Upper lobe of left lung (tissue), 6 donors: ENCODE data around the gene INPP5J. TPM values are rescaled to one million over a fixed set of nuclear protein-coding genes. Genes with fewer than 3 reads are reported as not detected.
"Not testable (repeated sequence)": the region's sequence is repeated elsewhere in the genome, so short reads cannot be mapped to it uniquely, and the experiment has no call there.

Experiments used
- ATAC-seq, 2 donors: fragments of 200-7000 bp; cut with Tn5 transposase; one replicate each; pipeline ENCODE4 v1.9.1; 2022; ENCODE audit warnings: mild to moderate bottlenecking in 2 of 2, moderate library complexity in 2 of 2; ENCODE audit not compliant: low FRiP score in 2 of 2
- DNase-seq, 2 donors: peaks; one replicate each; pipeline ENCODE4 v3.0.0-alpha.2; 2019 to 2020
- H3K27ac ChIP-seq, 4 donors: fragments of 200-600 bp; sonication (generic); one replicate each; pipeline ENCODE4 v1.5.1; 2016 to 2019
- H3K27me3 ChIP-seq, 4 donors: fragments of 200-600 bp; sonication (generic); one replicate each; pipeline ENCODE4 v1.5.1; 2017 to 2019
- H3K36me3 ChIP-seq, 4 donors: fragments of 200-600 bp; sonication (generic); one replicate each; pipeline ENCODE4 v1.5.1; 2016 to 2019
- H3K4me1 ChIP-seq, 4 donors: fragments of 200-600 bp; sonication (generic); one replicate each; pipeline ENCODE4 v1.5.1; 2018 to 2019
- H3K4me3 ChIP-seq, 4 donors: fragments of 200-600 bp; sonication (generic); one replicate each; pipeline ENCODE4 v1.5.1; 2017 to 2019; ENCODE audit warnings: mild to moderate bottlenecking in 2 of 4, moderate library complexity in 1 of 4
- H3K9me3 ChIP-seq, 4 donors: fragments of 200-600 bp; sonication (generic); one replicate each; pipeline ENCODE4 v1.5.1; 2018 to 2019
- EP300 ChIP-seq, 4 donors: sonication (generic); formaldehyde crosslinking; IDR thresholded peaks; one replicate each; pipeline ENCODE4 v1.5.1; 2017; ENCODE audit warnings: antibody characterized with exemption in 4 of 4, control low read depth in 2 of 4
- POLR2A ChIP-seq, 4 donors: fragments of 450-650 bp; IDR thresholded peaks; one replicate each; pipeline ENCODE4 v1.5.1; 2016 to 2017; ENCODE audit warnings: antibody characterized with exemption in 4 of 4, mild to moderate bottlenecking in 2 of 4
- POLR2AphosphoS5 ChIP-seq, 2 donors: sonication (generic); formaldehyde crosslinking; IDR thresholded peaks; one replicate each; pipeline ENCODE4 v1.5.1; 2017; ENCODE audit warnings: antibody characterized with exemption in 2 of 2
- WGBS, 2 donors: methylation state at CpG; one replicate each; pipeline ENCODE4 v1.1.5; 2017 to 2018; 5-methylcytosine and 5-hydroxymethylcytosine counted together
- total RNA-seq, 6 donors: library from RNA; depleted of rRNA in 4 of 6; stranded (reverse); fragments of >200 nt in 4 of 6; gene quantifications; one replicate each; pipeline versions ENCODE4 v1.1.0 to v1.2.1, GENCODE V29; 2016 to 2021
- TF ChIP-seq, protein P1 (sequence below), 6 experiments: fragments of 450-650 bp in 4 of 6; fragments of 200-600 bp in 2 of 6; sonication (generic) in 2 of 6; IDR thresholded peaks; one replicate each; pipeline ENCODE4 v1.5.1; 2016 to 2019; ENCODE audit warnings: antibody characterized with exemption in 6 of 6
- donor health status: DM: no; HTN: no; CAD: no; lungs with moderate emphysema.
- donor health status: DM: no; HTN: yes; CAD: no; lungs with severe emphysema.

INPP5J gene
- total RNA-seq, 6 donors from 2014 or later = 3.0 to 28.3 (median 6.2) TPM

DNA sequence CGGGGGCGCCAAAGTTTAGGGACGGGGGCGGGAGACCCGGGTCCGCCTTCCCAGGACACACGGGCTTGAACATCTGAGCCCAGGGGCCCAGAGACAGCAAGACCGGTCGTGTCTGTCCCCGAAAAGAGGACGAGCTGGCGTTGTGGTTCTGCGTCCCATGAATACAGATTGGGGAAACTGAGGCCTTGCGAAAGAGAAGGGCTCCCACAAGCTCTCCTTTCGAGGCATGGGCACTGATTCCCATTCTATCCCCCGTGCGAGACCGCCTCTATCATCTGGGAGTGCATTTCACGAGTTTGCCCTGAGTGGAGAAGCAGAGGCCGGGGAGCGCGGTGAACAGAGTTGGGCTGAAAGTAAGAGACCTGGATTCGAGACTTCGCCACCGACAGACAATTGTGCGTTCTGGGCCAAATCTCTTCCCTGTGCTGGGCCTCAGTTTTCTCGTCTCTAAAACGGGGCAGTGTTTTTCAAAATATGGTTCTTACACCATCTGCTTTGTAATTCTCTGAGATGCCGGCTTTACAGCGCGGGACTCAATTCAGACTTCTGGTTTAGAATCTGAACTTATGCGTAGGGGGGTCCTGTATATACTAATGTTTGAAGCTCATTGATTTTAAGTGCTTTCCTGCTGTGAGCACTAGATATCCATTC, 37.7 kb downstream of the INPP5J start:
- peaks cover 20 to 37% (median 24%) of the 10 kb centered on the region in 4 donors for H3K4me1 ChIP-seq
- TF ChIP-seq, protein P1, sequence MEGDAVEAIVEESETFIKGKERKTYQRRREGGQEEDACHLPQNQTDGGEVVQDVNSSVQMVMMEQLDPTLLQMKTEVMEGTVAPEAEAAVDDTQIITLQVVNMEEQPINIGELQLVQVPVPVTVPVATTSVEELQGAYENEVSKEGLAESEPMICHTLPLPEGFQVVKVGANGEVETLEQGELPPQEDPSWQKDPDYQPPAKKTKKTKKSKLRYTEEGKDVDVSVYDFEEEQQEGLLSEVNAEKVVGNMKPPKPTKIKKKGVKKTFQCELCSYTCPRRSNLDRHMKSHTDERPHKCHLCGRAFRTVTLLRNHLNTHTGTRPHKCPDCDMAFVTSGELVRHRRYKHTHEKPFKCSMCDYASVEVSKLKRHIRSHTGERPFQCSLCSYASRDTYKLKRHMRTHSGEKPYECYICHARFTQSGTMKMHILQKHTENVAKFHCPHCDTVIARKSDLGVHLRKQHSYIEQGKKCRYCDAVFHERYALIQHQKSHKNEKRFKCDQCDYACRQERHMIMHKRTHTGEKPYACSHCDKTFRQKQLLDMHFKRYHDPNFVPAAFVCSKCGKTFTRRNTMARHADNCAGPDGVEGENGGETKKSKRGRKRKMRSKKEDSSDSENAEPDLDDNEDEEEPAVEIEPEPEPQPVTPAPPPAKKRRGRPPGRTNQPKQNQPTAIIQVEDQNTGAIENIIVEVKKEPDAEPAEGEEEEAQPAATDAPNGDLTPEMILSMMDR (IDR thresholded peaks at IDR 0.05) = no peak
- TF ChIP-seq POLR2AphosphoS5 (IDR thresholded peaks at IDR 0.05) (no peak), POLR2A (IDR thresholded peaks at IDR 0.05) (no peak), EP300 (IDR thresholded peaks at IDR 0.05) (no peak)
- H3K4me3 ChIP-seq = peak overlapping the region; percentile 48 to 94 (median 74)
- peak overlapping the region; percentile 88 to 93 (median 89) for H3K27ac ChIP-seq
- WGBS, 2 donors = 1 to 4% methylated on average over 26 to 31 of the region's 32 CpGs
- H3K36me3 ChIP-seq = peaks cover 0 to 25% (median 5%) of the 10 kb centered on the region in 4 donors
- H3K9me3 ChIP-seq = no peaks in the 10 kb centered on the region
- ATAC-seq (peak; percentile 72 to 75), DNase-seq (peak in 1 of 2 donors; percentile 27)
- H3K27me3 ChIP-seq = no peaks in the 10 kb centered on the region

DNA sequence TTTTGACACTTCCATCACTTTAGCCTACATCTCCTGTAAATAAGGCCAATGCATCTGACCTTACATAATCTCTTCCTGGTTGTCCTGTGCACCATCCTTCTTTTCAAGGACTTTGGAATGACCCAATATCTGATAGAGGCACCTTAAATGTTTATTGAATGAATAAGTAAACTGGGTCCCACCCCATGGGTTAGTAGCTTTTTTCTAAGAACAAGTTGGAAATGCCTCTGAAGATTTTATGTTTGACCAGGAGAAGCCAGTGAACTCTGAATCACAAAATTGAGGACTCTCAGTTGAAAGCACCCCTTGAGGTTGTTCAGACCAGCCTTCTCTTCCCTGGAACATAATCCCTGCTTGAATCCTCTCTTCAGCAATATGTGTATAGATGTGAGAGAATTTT, 38.6 kb downstream of the INPP5J start:
- H3K27me3 ChIP-seq = no peaks in the 10 kb centered on the region
- peaks cover 19 to 37% (median 24%) of the 10 kb centered on the region in 4 donors for H3K4me1 ChIP-seq
- H3K36me3 ChIP-seq = peaks cover 0 to 33% (median 8%) of the 10 kb centered on the region in 4 donors
- TF ChIP-seq, protein P1 (IDR thresholded peaks at IDR 0.05) = no peak
- TF ChIP-seq POLR2AphosphoS5 (IDR thresholded peaks at IDR 0.05) = no peak
- ATAC-seq (no peak), DNase-seq (no peak)
- H3K9me3 ChIP-seq = no peaks in the 10 kb centered on the region
- peak overlapping the region in 2 of 4 donors; percentile 89 for H3K27ac ChIP-seq
- peak overlapping the region in 3 of 4 donors; percentile 63 to 94 (median 86) for H3K4me3 ChIP-seq

DNA sequence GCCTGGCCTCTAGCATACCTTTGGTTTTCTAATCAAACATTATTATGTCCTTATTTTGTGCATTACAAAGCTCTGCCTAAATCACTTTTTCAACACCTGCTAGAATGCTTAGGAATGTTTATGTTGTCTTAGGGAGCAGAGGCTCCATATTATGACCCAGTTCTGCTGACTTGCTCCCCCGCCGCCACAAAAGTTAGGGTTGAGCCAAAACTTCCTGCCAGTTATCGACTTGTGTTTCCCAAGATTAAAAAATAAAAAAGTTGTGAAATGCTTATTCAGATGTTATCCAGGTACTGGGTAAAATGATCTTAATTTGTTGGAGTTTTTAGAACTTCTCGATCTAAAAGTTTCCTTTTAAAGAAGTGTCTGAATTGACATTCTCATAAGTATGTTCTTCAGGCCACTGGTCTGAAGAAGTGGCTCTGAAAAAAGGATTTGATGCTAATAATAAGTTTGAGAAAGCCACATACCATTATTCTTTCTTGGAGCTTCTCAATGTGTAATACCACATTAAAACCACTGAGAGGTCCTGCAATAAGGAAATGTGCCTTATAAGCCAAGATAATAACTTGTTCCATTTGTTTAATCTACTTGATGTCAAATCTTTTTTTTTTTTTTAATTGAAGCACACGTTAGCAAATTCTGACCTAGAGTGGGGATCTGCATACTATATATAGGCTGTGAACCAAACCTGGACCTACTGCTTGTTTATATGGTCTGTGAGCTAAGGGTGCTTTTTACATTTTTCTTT, 39.4 kb downstream of the INPP5J start:
- Histone ChIP-seq H3K27ac (peak overlapping the region in 2 of 4 donors; percentile 23 to 89), H3K9me3 (no peaks in the 10 kb centered on the region), H3K27me3 (no peaks in the 10 kb centered on the region), H3K4me3 (peak overlapping the region in 1 of 4 donors; percentile 86), H3K36me3 (peaks cover 0 to 36% (median 12%) of the 10 kb centered on the region in 4 donors), H3K4me1 (peaks cover 19 to 37% (median 24%) of the 10 kb centered on the region in 4 donors)
- no peak for ATAC-seq
- WGBS, 2 donors = 37 to 43% methylated on average over 5 of the region's 5 CpGs
- no peak for TF ChIP-seq POLR2AphosphoS5 (IDR thresholded peaks at IDR 0.05)
- TF ChIP-seq, protein P1 (IDR thresholded peaks at IDR 0.05) = peak in 1 of 6 experiments; percentile 20
- TF ChIP-seq EP300 (IDR thresholded peaks at IDR 0.05) = no peak
- no peak for DNase-seq

DNA sequence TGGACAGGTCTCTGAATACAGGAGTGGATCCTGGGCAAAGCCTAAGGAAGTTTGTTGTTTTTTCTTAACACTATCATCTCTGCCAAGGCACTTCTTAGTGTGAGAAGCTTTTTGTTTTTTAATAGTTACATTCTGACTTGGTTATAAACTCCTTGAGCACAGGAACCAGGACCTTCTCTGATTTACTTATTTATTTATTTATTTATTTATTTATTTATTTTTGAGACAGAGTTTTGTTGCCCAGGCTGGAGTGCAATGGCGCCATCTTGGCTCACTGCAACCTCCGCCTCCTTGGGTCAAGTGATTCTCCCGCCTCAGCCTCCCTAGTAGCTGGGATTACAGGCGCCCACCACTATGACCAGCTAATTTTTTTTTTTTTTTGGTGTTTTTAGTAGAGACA, 48.2 kb downstream of the INPP5J start:
- no peak for TF ChIP-seq EP300 (IDR thresholded peaks at IDR 0.05)
- no peak for TF ChIP-seq POLR2A (IDR thresholded peaks at IDR 0.05)
- TF ChIP-seq POLR2AphosphoS5 (IDR thresholded peaks at IDR 0.05) = no peak
- peaks cover 18 to 36% (median 30%) of the 10 kb centered on the region in 4 donors for H3K4me1 ChIP-seq
- peak overlapping the region in 1 of 4 donors; percentile 11 for H3K27ac ChIP-seq
- no peak for ATAC-seq
- 99% methylated on average over 4 of the region's 4 CpGs for WGBS, 2 donors
- no peaks in the 10 kb centered on the region for H3K27me3 ChIP-seq
- H3K4me3 ChIP-seq = no peak overlapping the region
- H3K36me3 ChIP-seq = peaks cover 0 to 10% (median 5%) of the 10 kb centered on the region in 4 donors
- DNase-seq = no peak
- H3K9me3 ChIP-seq = no peaks in the 10 kb centered on the region

DNA sequence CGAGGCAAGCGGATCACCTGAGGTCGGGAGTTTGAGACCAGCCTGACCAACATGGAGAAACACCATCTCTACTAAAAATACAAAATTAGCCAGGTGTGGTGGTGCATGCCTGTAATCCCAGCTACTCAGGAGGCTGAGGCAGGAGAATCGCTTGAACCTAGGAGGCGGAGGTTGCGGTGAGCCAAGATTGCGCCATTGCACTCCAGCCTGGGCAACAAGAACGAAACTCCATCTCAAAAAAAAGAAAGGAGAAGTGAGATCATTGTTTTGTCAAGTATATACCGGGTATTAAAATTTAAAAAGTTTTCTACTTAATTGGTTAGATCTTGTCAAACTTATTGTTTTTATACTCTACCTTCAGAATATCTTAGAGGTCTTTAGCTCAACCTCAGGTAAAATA, 49.0 kb downstream of the INPP5J start:
- peaks cover 18 to 36% (median 30%) of the 10 kb centered on the region in 4 donors for H3K4me1 ChIP-seq
- 75% methylated on average over 9 of the region's 9 CpGs for WGBS, 2 donors

More for the DNA sequence above, 49.0 kb downstream of the INPP5J start:
- H3K27me3 ChIP-seq, H3K9me3 ChIP-seq, ATAC-seq, H3K4me3 ChIP-seq, H3K36me3 ChIP-seq: not testable (repeated sequence)
- peak overlapping the region in 2 of 4 donors; percentile 31 to 46 for H3K27ac ChIP-seq
- DNase-seq = peak in 1 of 2 donors; percentile 34
